Thyroid gland (tissue), 4 donors: ENCODE data around the gene WASF2. TPM values are rescaled to one million over a fixed set of nuclear protein-coding genes. Genes with fewer than 3 reads are reported as not detected.

Experiments
- DNase-seq, 2 donors: peaks; one replicate each; pipeline ENCODE4 v3.0.0-alpha.2; 2019
- H3K27ac ChIP-seq, 3 donors: fragments of 200-600 bp; sonication (generic); 1 replicate in 2 of 3; 2 replicates in 1 of 3; pipeline ENCODE4 v1.5.1; 2016 to 2019; ENCODE audit warnings: mild to moderate bottlenecking in 1 of 3, moderate library complexity in 1 of 3
- H3K27me3 ChIP-seq: fragments of 200-600 bp; sonication (generic); one replicate; pipeline ENCODE4 v1.5.1; 2019
- H3K36me3 ChIP-seq, 2 donors: fragments of 200-600 bp; sonication (generic); one replicate each; pipeline ENCODE4 v1.5.1; 2016 to 2019
- H3K4me1 ChIP-seq, 2 donors: fragments of 200-600 bp; sonication (generic); one replicate each; pipeline ENCODE4 v1.5.1; 2017 to 2019
- H3K4me3 ChIP-seq, 3 donors: fragments of 200-600 bp; sonication (generic); replicated peaks in 1 of 3; 1 replicate in 2 of 3; 2 replicates in 1 of 3; pipeline ENCODE4 v1.5.1; 2016; ENCODE audit warnings: mild to moderate bottlenecking in 1 of 3
- H3K9me3 ChIP-seq: fragments of 200-600 bp; sonication (generic); one replicate; pipeline ENCODE4 v1.5.1; 2017
- CTCF ChIP-seq, 6 experiments: fragments of 200-600 bp in 3 of 6; fragments of 450-650 bp in 3 of 6; sonication (generic) in 3 of 6; IDR thresholded peaks; one replicate each; pipeline ENCODE4 v1.5.1; 2016 to 2019; ENCODE audit warnings: antibody characterized with exemption in 6 of 6, mild to moderate bottlenecking in 2 of 6, inconsistent platforms in 1 of 6, moderate library complexity in 1 of 6
- POLR2A ChIP-seq, 2 donors: fragments of 450-650 bp; IDR thresholded peaks; one replicate each; pipeline ENCODE4 v1.6.1; 2017; ENCODE audit warnings: antibody characterized with exemption in 2 of 2, mild to moderate bottlenecking in 2 of 2, moderate library complexity in 1 of 2
- WGBS, 2 donors: methylation state at CpG; one replicate each; pipeline ENCODE4 v1.1.5; 2017; 5-methylcytosine and 5-hydroxymethylcytosine counted together
- intact Hi-C: fragments of 100-400 bp; cut with DNase I; formaldehyde crosslinking; loops from one replicate; pipeline ENCODE4 v1.15.1; 2023
- total RNA-seq, 4 donors: library from RNA; depleted of rRNA; stranded (reverse); fragments of >200 nt; gene quantifications; one replicate each; pipeline ENCODE4 v1.2.3, GENCODE V29; 2016

The WASF2 gene
- total RNA-seq, 4 donors from 2014 or later, result 38.3 to 47.7 (median 46.7) TPM

- intact Hi-C loops, result loop anchor here (5.0 kb wide), 1 partner anchor 37 kb away; the partner anchor contains the start of gene GPR3
- no peak for TF ChIP-seq POLR2A (IDR thresholded peaks at IDR 0.05)
- no peak for TF ChIP-seq CTCF (IDR thresholded peaks at IDR 0.05)
- Histone ChIP-seq H3K36me3 (peaks cover 12 to 22% of the 10 kb centered on the region in 2 donors), H3K4me1 (peaks cover 5 to 10% of the 10 kb centered on the region in 2 donors), H3K4me3 (no peak overlapping the region), H3K27me3 (no peaks in the 10 kb centered on the region), H3K27ac (no peak overlapping the region), H3K9me3 (no peaks in the 10 kb centered on the region)
- WGBS, 2 donors, result 90 to 96% methylated on average over 5 of the region's 5 CpGs
- DNase-seq, result no peak
Measured at GRCh38 chr1:27355683-27356082, 134.3 kb downstream of the WASF2 start.

Other genes starting within 250 kb of the WASF2 start
- 10 to 100 TPM; 22.7 to 46.0 (median 30.9) TPM for gene TMEM222, start 168.0 kb downstream of the WASF2 start, total RNA-seq
- 10 to 100 TPM; 12.4 to 23.9 (median 18.4) TPM for gene SYTL1, start 148.1 kb downstream of the WASF2 start, total RNA-seq
- gene MAP3K6, start 123.2 kb downstream of the WASF2 start, total RNA-seq, result 10 to 100 TPM; 17.6 to 62.9 (median 32.3) TPM
- gene FCN3, start 115.3 kb downstream of the WASF2 start, total RNA-seq, result 10 to 100 TPM in 2 of 4 donors, 1 to 10 TPM in 2; 7.4 to 33.4 (median 10.7) TPM
- gene CD164L2, start 106.8 kb downstream of the WASF2 start, total RNA-seq, result under 1 TPM in 3 of 4 donors, not detected in 1; 0.50 to 0.63 (median 0.54) TPM
- 1 to 10 TPM in 1 of 4 donors, under 1 TPM in 3; 0.11 to 2.1 (median 0.60) TPM for gene GPR3, start 97.5 kb downstream of the WASF2 start, total RNA-seq
- gene AHDC1, start 114.0 kb upstream of the WASF2 start, total RNA-seq, result 10 to 100 TPM; 25.5 to 91.4 (median 47.8) TPM
- gene FGR, start 145.0 kb upstream of the WASF2 start, total RNA-seq, result 1 to 10 TPM; 4.6 to 7.1 (median 6.4) TPM
- gene IFI6, start 182.0 kb upstream of the WASF2 start, total RNA-seq, result 100 to 1,000 TPM; 120 to 174 (median 150) TPM
- gene FAM76A, start 235.8 kb upstream of the WASF2 start, total RNA-seq, result 10 to 100 TPM; 23.7 to 32.6 (median 30.7) TPM